ENCODE measurements around the gene TOM1. TPM values are rescaled to one million over a fixed set of nuclear protein-coding genes. Genes with fewer than 3 reads are reported as not detected.
A peak's percentile ranks its signal among the peaks of the same experiment; 100 is the strongest.

The TOM1 gene
- total and polyA plus RNA-seq, 10 of the 15 experiments (the other 5 are each of a cell fraction or from before 2014, with no cell fraction given): 2.2 to 64.6 (median 40.3) TPM

GRCh38 chr22:35314161-35314942 is 14.7 kb downstream of the TOM1 start:
- ChIA-PET CTCF (interaction anchor here (0.8 kb wide), 1 partner anchor 82 kb away, joined by 4 read pairs; no protein-coding TSS in a partner anchor), RAD21 (ENCODE audit: unreplicated experiment) (no interaction called here), SMC1A (ENCODE audit: uncharacterized antibody, unreplicated experiment) (interaction anchor here (1.2 to 1.7 kb wide), 2 partner anchors 8 to 19 kb away, joined by 3 read pairs; no protein-coding TSS in a partner anchor), POLR2A (no interaction called here)
- Histone ChIP-seq H3K36me3 (ENCODE audit: control insufficient read depth in 2 of 2, insufficient read depth in 2 of 2, low read length in 1 of 2) (peaks cover 0 to 2% of the 10 kb centered on the region in 2 experiments; a peak in 3 of 4 replicates), H2AFZ (ENCODE audit: control insufficient read depth, low read depth, low read length) (no peak overlapping the region), H3K27me3 (replicated peaks in 1 of 2; ENCODE audit: control insufficient read depth in 2 of 2, insufficient read depth in 2 of 2, low read length in 1 of 2) (no peaks in the 10 kb centered on the region), H3K4me3 (no peak overlapping the region), H3K79me2 (ENCODE audit: control insufficient read depth, insufficient read depth, low read length) (peaks cover 7% of the 10 kb centered on the region), H3K27ac (ENCODE audit: control insufficient read depth, insufficient read depth) (no peak overlapping the region), H3K9ac (ENCODE audit: control insufficient read depth, insufficient read depth, low read length) (no peak overlapping the region; the same call in 1 of the 2 replicates), H3K4me2 (ENCODE audit: control insufficient read depth, insufficient read depth) (no peak overlapping the region), H3K4me1 (ENCODE audit: control insufficient read depth, insufficient read depth, low read length) (peaks cover 47% of the 10 kb centered on the region), H3K9me3 (replicated peaks; ENCODE audit: control insufficient read depth, insufficient read depth, low read length) (no peaks in the 10 kb centered on the region), H4K20me1 (ENCODE audit: control insufficient read depth, insufficient read depth) (peaks cover 2% of the 10 kb centered on the region; the same call in 1 of the 2 replicates)
- BruUV-seq (replicated peaks): no TSS peak
- intact Hi-C loops (cut with micrococcal nuclease; ENCODE audit: unreplicated experiment) (no loop called here), in situ Hi-C loops (cut with MboI) (no loop called here)
- DNase-seq (ENCODE audit: low read depth, low spot score) (no peak), FAIRE-seq (no peak), ATAC-seq (no peak)
- 89% methylated on average over 14 of the region's 16 CpGs for WGBS (ENCODE audit: insufficient coverage, insufficient replicate concordance, low lambda C conversion rate, missing lambda C conversion rate)
- TF ChIP-seq PBX3 (IDR thresholded peaks at IDR 0.05; ENCODE audit: insufficient replicate concordance, low read depth, low read length) (peak; percentile 61), NFYB (IDR thresholded peaks at IDR 0.05; ENCODE audit: insufficient read depth, low read depth, low read length) (0 out of 2 replicates have a peak, but pooled peaks have one; percentile 41), PAX8 (IDR thresholded peaks at IDR 0.05) (no peak)

Data from GM12878 (cell line).